ENCODE measurements around the gene DBH.
A peak's percentile ranks its signal among the peaks of the same experiment; 100 is the strongest.

DBH gene

GRCh38 chr9:133696071-133696472, 59.9 kb downstream of the DBH start:
- no peak for DNase-seq (ENCODE audit: low read depth in 2 of 2, low spot score in 1 of 2)

DNA sequence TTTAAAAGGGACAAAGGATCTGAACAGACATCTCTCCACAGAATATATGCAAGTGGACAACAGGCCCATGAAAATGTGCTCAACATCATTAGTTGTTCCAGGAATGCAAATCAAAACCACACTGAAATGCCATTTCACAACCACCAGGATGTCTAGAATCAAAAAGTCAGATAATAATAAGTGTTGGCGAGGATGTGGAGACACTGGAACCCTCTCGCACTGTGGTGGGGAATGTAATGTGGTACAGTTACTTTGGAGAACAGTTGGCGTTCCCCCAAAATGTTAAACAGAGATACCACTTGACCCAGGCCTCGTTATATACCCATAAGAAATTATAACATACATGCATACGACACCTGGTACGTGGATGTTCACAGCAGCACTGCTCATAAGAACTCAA, 63.4 kb downstream of the DBH start:
- no peak for DNase-seq (ENCODE audit: low read depth in 2 of 2, low spot score in 1 of 2)

GRCh38 chr9:133700819-133701320, 64.7 kb downstream of the DBH start:
- DNase-seq (ENCODE audit: low read depth in 2 of 2, low spot score in 1 of 2), result no peak

- DNase-seq (ENCODE audit: low read depth in 2 of 2, low spot score in 1 of 2), result no peak
Measured at GRCh38 chr9:133701321-133701980, 65.3 kb downstream of the DBH start.

GRCh38 chr9:133701981-133702797, 66.0 kb downstream of the DBH start:
- DNase-seq (ENCODE audit: low read depth in 2 of 2, low spot score in 1 of 2), result peak in 1 of 2 donors; percentile 26

DNA sequence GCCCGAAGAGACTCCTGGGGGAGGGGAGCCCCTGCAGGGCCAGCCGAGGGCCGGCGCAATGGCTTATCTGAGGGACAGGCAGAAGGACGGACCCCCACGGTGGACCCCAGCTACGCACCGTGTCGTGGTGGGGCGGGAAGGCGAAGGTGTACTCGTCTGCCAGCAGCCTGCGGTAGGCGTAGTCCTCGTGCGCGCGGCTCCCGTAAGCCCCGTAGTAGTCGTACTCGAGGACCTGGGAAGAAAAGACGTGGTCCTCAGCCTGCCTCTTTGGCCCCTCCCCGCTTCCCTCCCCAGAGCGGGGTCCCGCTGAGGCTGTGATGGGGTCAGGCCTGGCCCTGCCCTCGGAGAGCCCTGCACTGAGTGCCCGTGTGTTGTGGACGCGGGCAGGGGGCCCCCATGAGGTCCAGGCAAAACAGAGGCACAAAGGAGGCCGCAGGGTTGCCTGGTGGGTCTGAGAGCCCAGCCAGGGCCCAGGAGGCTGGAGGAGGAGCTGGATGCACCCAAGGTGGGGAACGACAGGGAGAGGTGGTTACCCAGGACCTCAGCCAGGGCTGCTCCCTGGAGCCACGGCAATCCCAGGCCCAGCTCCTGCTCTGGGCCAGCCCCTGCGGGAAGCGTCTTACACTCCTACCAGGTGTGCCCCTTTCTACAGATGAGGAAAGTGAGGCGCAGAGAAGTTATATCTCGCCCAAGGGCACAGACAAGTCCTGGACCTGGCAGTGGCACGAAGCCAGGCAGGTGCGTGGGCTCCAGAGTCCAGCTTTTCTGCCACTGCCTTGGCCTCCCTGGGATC, 66.8 kb downstream of the DBH start:
- DNase-seq (ENCODE audit: low read depth in 2 of 2, low spot score in 1 of 2), result no peak

DNA sequence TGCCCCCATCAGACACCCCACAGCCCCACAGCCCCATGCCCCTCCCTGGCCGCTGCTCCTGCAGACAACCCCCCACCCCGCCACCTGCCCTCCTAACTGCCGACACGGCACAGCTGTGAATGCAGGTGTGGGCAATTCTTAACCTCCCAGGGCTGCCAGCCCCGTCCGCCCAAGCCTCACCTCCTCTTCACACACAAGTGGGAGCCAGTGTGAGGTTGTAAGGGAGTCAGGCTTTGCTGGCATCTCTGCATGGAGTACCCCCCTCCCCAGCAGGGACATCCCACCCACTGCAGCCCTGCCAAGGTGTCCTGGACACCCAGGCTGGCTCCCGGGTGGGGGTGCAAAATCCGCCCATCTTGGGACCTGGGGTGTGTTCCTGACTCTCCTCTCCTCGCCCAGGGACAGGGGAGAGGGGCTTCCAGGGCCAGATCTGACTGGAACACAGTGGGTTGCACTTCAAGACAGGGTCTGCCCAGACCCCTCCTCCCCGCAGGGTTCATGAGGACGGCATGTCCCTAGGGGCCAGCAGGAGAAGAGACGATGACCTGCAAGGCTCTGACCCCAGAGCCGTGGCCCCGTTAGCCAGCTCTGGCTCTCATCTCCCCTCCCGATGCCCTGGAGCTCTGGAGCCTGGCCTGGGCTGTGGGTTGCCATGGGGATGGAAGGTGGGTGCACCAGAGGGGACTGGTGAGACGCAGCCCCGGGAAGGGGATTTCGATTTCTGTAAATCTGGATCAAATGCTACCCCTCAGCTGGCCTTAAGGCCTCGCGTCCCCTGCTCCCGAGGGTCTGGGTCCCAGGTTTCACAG, 67.6 kb downstream of the DBH start:
- no peak for DNase-seq (ENCODE audit: low read depth in 2 of 2, low spot score in 1 of 2)

GRCh38 chr9:133704711-133705181, 68.6 kb downstream of the DBH start:
- DNase-seq (ENCODE audit: low read depth in 2 of 2, low spot score in 1 of 2), result no peak

DNA sequence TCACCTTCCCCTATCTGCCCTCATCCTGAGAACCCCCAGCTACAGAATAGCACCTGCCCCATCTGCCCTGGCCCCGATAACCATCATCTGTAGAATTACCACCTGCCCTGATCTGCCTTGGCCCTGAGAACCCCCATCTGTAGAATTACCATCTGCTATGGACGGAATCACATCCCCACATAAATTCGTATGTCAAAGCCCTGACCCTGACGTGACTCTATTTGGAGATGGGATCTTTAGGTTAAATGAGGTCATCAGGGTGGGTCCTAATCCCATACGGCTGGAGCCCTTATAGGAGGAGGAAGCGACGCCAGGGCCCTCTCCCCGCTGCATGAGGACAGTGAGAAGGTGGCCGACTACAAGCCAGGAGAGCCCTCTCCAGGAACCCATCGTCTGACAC, 69.4 kb downstream of the DBH start:
- DNase-seq (ENCODE audit: low read depth in 2 of 2, low spot score in 1 of 2), result no peak

DNA sequence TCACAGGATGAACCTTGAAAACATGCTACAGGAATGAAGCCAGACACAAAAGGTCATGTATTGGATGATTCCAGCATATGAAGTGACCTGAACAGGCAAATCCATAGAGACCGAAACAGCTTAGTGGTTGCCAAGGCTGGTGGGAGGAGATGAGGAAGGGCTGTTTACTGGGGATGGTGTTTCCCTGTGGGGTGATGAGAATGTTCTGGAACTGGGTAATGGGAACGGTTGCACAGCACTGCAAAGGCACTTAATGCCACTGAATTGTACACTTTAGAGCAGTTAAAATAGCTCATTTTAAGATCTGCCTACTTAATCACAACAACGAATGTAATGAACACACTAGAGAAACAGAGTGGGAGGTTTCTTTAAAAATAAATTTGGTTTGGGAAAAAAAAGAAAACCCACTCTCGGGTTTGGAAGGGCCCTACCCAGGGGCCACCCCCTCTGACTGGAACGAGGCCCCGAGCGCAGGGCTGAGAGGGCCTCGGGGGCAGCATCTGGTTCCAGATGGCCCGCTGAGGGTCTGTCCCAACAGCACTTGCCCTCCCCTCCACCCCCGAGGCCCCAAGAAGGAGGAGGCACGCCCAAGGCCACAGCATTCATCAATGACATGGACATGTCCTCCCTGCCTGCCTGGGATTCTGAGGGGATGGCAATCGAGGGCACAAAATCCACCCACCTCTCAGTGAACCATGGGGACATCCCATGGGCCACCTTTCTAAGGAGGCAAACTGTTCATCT, 70.3 kb downstream of the DBH start:
- no peak for DNase-seq (ENCODE audit: low read depth in 2 of 2, low spot score in 1 of 2)

DNA sequence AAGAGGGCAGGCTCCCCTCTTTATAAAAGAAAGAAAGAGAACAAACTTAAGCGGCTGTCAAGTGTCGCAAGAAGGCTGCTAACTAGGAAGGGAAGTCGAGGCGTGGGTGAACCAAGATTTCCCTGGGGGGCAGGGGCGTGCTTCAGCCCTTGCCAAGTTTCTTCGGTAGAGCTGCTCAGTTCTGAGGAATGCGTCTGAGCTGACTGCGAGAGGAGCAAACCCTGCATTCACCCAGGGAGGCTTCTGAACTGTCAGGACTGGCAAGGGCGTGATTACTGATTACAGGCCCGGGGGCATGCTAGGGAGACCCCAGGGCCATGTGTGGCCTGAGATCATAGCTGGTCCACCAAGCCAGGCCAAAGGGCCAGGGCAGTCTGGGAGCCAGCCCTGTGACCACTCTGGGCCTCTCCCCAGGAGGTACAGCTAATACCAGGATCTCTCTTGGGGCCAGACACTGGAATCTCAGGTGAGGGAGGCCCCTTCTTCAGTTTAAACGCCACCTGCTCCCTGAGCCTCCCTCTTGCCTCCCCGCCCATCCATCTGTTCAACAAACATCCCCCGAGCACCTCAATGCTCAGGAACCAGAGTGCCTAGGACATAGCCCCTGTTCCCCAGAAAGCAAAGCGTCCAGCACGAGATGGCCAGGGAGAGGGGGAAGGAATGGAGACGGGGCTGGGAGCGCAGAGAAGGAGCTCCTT, 71.1 kb downstream of the DBH start:
- DNase-seq (ENCODE audit: low read depth in 2 of 2, low spot score in 1 of 2), result no peak

DNA sequence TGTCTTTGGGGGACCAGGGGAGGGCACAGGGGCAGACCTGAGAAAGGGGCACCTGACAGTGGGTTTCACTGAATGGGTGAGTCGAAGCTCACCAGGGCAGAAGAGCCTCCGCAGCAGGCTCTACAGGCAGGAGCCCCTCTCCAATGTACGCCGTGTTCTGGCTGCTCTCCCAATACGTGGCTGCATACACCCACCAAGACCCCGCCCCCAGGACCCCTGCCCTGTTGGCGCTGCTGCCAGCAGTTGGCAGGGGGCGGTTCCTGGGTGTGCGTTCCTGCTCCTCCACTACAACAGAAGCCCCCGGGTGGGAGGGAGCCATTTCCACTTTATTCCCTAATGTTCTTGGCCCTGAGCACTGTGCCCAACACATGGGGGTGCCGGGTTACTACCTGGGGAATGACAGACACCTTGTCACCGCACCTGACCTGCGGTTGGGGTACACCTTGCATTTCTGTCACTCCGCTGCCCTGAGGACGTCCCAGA, 71.6 kb downstream of the DBH start:
- no peak for DNase-seq (ENCODE audit: low read depth in 2 of 2, low spot score in 1 of 2)

DNA sequence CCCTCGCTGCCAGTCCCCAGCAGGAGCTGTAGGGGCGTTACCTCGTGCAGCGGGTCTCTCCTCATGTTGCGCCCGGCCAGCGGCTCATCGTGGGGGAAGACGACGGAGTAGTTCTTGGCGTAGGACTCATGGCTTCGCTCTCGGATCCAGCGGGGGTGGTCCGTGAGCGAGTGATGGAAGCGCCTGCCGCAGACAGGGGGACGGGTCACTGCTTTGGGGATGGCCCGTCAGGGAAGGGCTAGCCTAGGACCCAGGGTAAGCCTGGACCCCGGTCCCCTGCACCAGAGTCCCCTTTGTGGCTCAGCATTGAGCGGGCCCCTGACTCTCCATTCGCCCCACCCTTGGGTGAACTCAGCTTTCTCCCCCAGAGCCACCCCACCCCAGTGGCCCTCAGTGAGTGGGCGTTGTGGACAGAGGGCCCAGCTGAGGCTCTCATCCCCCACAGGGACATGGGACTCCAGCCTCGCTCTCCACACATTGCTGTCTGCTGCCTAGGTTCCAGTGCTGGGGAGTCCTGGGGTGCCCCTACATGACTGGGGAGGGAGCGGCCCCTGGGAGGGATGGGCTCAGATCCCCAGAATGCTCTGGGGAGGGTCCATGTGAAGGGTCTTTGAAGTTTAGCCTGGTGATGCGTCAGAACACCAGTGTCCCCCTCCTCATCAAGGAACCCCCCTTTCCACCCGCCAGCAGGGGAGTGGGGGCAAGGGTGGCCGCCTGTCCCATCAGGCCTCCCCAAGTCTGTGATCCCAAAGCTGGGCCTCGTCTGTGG, 72.3 kb downstream of the DBH start:
- no peak for DNase-seq (ENCODE audit: low read depth in 2 of 2, low spot score in 1 of 2)

All from stimulated activated CD8-positive, alpha-beta memory T cell treated with anti-CD3 and anti-CD28 coated beads, Interleukin-4, amount 100 ng/mL, for 1 hour (primary cell).